HG03039 (cell line): ENCODE results near the gene COLEC12.
"Not testable (repeated sequence)": the region's sequence is repeated elsewhere in the genome, so short reads cannot be mapped to it uniquely, and the experiment has no call there.

ENCODE experiments used
- ATAC-seq: cut with Tn5 transposase; IDR thresholded peaks from one replicate; pipeline ENCODE4 v1.9.1; 2021; ENCODE audit warnings: mild to moderate bottlenecking, moderate library complexity; ENCODE audit not compliant: unreplicated experiment

The COLEC12 gene

DNA sequence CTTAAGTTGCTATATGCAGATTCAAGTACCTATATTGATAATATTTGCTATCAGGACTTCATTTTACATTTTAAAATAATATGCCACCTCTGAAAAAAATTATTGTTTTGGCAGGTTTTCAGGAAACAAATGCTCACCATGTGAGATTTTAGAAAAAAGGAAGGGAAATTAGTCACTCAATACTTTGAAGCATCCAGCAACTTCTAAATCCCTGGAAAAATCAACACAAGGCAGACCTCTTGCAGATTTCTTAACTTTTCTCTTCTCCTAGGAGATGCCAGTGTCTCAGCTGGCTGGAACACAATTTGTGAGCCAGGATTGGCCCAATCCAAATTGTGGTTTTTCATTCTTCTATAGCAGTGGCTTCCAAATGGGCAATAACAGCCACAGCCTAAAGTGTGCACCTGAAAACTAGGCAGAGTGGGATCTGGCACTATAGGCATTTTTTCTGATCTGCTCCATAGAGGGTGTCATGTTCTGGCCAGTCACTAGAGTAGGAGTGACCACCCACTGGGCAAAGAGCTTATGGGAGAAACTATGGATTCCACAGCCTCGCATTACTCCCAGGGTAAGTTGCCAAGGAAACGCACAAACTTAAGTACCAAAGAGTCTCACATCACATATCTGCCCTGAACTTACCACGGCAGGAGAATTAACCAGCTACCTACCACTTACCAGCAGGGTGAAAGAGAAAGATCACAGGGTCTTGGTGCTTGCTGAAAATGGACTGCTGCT, 204.6 kb downstream of the COLEC12 start:
- ATAC-seq: no peak

DNA sequence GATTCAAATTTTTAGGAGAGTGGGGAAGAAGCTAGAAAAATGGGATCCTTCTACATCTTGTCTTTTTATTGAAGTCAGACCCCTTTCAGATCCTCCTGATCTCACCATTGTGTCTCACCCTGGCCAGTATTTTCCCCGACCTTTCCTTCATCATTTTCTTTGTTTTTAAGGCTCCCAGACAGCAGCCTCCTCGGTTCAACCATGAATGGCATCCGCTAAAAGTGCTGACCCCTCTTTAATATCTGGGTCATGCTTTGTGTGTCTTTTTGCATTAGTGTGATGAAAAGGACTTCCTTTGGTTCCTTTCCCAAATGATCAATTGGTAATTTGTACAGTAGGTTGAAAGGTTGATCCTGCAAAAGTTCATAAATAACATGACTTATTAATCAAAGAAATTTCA, 205.9 kb downstream of the COLEC12 start:
- no peak for ATAC-seq

DNA sequence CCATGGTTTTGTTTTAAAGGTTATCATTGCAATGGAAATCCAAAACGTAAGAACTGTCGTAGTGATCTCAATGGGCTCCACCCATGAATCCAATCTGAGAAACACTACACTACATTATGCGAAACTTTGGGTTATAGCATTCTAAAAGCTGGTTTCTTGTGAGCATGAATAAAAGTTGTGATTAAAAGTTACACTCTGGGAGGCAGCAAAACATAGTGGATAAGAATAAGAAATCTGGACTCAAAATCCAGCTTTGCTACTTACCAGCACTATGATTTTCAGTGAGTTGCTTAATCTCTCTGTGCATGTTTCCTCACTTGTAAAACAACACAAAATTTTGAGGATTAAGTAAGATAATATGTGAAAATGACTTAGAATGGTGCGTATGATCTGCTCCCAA, 207.0 kb downstream of the COLEC12 start:
- no peak for ATAC-seq

GRCh38 chr18:292271-292670, 208.2 kb downstream of the COLEC12 start:
- ATAC-seq: no peak

DNA sequence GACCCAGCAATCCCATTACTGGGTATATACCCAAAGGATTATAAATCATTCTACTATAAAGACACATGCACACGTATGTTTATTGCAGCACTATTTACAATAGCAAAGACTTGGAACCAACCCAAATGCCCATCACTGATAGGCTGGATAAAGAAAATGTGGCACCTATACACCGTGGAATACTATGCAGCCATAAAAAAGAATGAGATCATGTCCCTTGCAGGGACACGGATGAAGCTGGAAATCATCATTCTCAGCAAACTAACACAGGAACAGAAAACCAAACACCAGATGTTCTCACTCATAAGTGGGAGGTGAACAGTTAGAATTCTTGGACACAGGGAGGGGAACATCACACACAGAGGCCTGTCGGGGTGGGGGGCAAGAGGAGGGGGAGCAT, 210.5 kb downstream of the COLEC12 start:
- not testable (repeated sequence) for ATAC-seq

- no peak for ATAC-seq
Measured at GRCh38 chr18:289026-289425, 211.5 kb downstream of the COLEC12 start.

DNA sequence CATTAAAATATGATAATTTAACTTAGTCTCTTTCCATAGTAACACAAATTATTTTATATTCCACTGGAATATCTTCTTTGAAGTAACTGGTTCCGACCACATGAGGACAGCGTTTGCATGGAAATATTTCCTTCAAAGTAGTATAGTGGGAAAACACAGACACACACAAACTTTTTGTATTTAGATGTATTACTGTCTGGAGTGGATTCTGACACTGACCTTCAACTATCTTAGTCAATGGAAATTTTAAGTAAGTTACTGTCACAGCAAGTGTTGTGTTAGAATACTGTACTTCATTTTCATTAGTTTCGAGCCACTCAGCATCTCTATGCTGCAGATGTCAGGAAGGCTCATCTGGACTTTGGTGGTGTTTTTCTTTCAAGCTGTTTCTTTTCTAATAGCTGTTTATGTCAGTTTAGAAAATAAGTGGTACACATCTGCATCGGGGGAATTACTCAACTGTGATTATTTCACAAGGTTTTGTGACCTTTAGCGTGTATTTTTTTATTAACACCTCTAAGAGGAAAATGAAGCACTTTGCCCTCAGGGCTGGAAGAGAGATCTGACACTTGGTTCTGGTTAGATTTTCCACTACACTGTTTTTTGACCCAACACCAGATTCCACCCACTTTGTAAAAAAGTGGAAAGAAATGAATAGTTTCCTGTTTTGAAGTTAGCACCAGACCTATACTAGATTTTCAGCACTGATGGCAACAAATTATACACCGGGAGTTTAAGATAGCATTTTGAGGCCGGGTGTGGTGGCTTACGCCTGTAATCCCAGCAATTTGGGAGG, 213.8 kb downstream of the COLEC12 start:
- no peak for ATAC-seq

- no peak for ATAC-seq
Measured at GRCh38 chr18:285817-286216, 214.7 kb downstream of the COLEC12 start.

DNA sequence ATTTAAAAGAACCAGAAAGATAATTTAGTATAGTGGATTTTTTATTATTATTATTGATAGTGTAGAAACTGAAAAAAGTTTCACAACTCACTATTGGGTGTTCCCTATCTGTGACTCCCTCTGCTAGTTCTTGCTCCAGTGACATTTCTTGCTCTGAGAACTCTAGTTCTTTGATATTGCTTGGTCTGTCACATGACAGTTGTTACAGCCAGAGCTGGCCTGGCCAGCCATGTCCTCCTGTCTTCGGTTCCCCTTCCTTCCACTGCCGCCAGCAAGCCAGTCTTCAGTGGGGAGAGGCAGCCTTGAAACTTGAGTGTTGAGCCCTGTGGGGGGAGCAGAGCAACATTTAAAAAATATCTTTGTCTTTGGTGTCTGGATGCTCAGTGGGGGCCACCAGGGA, 225.0 kb downstream of the COLEC12 start:
- ATAC-seq: no peak

DNA sequence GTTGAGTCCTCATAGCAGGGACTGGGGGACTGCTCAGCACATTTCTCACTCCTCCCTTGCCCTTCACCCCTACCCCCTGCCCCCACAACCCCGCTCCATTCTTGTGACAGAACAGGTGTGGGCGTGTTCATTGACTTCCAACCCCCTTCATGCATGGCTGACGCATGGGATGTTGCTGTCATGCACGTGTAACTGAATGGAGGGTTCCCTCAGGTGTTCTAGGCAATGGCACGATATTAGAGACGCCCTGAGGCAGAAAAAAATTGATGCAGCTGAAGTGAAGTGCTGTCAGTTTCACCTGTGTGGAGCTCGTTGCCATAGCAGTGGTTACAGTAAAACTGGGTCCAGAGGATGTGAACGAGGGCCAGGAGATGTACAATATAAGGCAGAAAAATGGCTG, 226.2 kb downstream of the COLEC12 start:
- ATAC-seq: no peak

GRCh38 chr18:273525-273924, 227.0 kb downstream of the COLEC12 start:
- ATAC-seq: no peak

GRCh38 chr18:272650-273049, 227.9 kb downstream of the COLEC12 start:
- no peak for ATAC-seq

GRCh38 chr18:269480-270095, 230.9 kb downstream of the COLEC12 start:
- ATAC-seq: no peak

DNA sequence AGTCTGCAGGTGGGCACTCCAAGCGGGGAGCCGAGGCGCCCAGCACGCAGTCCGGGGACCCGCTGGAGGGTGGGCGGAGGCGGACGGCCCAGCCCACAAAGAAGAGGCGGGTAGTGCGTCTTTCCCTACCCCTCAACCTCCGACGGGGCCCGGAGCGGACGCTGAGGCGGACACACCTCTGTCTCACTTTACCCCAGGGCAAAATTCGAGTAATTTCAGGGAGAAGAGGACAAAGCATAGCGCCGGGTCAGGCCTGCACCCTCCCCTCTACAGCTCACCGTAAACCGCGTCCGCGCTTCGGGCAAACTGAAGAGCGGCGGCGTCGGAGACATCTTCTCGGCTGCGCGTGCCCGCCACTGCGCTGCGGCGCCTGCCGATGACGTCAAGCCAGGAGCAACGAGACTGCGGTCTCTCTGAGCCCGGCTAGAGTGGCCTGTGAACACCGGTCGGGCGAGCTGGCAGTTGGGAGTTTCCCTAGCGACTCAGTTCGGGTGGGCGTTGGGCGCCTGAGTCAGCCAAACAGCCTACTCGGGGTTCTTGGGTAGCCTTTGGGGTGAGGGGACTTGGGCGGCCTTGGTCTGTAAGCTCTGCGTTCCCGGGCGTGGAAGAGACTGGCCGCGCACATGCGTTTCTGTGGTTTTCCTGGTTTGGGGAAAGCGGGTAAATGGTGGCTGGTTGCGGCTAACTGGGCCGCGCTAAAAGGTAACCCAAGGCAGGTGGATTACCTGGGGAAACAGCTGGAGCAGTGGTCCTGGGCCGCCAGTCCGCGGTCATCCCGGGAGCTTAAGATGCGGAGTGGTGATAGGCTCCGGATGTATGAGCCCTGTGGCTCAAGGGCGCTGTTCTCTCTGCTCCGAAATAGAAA, 232.6 kb downstream of the COLEC12 start, which contains the start of gene THOC1:
Gene THOC1, minus strand, starts transcription at position 360 of the 865 bp plus-strand sequence. Its CDS starts 28 bp downstream, at position 332.
- ATAC-seq: peak; percentile 84

DNA sequence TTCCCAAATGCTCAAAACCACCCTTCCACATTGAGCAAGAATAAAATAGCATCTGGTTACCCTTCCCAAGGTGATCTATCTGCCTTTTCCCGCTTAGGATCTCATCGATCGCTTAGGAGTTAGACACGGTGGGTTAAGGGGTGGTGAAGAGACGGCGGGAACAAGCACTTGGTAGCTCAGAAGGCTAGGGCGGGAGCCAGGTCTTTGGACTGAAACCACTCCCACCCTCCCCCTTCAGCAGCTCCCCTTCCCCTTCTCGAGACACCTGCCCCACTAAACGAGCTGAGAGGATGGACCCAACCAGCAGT, 233.2 kb downstream of the COLEC12 start:
- no peak for ATAC-seq
